AML-193 (cell line): ENCODE data around the gene SYNPO2.

Experiments
- DNase-seq, 2 experiments: peaks; one replicate each; lab custom pipeline; 2025; lab: John Stamatoyannopoulos, UW

SYNPO2 gene, protein sequence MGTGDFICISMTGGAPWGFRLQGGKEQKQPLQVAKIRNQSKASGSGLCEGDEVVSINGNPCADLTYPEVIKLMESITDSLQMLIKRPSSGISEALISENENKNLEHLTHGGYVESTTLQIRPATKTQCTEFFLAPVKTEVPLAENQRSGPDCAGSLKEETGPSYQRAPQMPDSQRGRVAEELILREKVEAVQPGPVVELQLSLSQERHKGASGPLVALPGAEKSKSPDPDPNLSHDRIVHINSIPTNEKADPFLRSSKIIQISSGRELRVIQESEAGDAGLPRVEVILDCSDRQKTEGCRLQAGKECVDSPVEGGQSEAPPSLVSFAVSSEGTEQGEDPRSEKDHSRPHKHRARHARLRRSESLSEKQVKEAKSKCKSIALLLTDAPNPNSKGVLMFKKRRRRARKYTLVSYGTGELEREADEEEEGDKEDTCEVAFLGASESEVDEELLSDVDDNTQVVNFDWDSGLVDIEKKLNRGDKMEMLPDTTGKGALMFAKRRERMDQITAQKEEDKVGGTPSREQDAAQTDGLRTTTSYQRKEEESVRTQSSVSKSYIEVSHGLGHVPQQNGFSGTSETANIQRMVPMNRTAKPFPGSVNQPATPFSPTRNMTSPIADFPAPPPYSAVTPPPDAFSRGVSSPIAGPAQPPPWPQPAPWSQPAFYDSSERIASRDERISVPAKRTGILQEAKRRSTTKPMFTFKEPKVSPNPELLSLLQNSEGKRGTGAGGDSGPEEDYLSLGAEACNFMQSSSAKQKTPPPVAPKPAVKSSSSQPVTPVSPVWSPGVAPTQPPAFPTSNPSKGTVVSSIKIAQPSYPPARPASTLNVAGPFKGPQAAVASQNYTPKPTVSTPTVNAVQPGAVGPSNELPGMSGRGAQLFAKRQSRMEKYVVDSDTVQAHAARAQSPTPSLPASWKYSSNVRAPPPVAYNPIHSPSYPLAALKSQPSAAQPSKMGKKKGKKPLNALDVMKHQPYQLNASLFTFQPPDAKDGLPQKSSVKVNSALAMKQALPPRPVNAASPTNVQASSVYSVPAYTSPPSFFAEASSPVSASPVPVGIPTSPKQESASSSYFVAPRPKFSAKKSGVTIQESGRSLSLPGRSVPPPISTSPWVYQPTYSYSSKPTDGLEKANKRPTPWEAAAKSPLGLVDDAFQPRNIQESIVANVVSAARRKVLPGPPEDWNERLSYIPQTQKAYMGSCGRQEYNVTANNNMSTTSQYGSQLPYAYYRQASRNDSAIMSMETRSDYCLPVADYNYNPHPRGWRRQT

DNA sequence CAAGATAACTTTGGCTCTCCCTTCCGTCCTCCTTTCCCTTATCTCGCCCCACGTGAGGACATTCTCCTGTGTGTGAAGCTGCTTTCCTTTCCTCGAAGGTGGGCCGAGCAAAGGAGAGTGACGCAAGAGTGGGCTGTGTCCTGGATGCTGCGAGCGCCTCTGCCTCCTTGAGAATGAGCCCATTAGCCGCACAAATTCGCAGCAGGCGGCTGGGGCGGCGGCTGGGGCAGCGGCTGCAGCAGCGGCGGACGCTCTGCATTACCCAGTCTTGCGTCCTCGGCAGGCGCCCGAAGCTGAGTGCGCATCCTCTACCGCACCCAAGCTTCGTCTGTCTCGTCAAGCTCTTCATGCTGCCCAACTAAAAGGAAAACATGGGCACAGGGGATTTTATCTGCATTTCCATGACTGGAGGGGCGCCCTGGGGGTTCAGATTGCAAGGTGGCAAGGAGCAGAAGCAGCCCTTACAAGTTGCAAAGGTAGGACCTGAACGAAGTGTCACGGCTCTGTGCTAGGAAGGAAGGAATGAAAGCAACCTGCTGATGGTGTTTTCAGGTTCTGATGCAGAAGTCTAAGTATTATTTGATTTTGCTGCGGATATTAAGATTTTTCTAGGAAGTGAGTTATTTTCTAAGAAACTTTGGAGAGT, at the start of gene SYNPO2:
Gene SYNPO2, plus strand, starts transcription at position 189 of the 646 bp plus-strand sequence. Its CDS starts 183 bp downstream, at position 372.
- no peak for DNase-seq

DNA sequence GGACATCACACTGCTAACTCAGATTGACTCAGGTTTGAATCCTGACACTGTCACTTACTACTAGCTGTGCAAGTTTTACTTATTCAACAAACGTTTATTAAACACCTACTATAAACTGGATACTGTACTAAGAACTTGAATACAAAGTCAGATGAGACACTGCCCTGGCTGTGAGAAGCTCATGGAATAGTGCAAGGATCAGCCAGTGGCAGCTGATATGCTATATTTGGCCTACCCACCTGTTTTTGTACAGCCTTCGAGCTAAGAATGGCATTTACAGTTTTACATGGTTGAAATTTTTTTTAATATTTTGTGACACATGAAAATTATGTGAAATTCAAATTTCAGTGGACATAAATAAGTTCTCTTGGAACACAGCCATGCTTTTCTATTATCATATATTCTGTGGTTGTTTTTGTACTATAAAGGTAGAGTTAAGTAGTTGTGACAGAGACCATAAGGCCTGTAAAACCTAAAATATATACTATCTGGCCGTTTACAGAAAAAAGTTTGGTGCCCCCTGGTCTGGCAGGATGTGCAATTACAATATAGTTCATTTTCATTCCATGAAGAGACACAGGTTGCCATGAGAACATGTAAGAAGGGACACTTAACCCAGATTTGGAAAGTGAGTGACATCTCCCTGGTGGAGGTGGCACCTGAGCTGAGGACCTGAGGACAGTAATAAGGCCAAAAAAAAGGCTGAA, 49.3 kb upstream of the SYNPO2 start:
- no peak for DNase-seq

DNA sequence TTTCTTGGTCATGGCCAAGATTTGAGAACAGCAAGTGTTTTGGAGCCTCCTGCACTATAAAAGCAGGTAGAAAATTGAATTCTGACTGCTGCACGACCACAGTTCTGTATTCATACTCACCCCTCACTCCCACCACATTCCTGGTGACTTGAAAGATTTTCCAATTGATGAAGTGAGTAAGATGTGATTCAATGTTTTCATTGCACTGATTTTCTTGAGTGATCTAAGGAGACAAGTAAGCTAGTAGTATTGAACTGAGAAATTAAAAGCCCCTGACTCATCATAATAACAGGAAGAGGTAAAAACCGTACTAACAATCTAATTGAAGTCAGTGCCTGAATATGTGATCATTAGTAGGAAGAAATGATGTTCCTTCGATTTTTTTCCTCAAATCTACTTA, 46.6 kb upstream of the SYNPO2 start:
- DNase-seq = no peak

DNA sequence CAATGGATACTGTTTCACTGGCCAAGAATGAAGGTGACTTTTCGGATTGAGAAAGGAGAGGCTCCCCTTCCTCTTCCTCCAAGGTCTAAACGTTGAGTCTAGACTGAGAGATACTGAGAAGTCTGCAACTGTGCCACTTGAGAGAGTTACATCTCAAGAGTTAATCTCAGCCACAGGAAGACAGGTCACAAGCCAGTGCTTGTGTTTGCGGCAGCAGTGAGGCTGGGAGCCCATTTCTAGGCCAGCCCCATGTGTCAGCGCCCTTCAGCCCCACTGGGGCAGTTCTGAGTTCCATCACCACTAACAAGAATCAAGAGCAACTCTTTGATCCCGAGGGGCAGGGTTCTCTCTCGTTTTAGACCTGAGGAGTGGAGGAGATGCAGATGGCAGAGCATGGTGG, 45.4 kb upstream of the SYNPO2 start:
- no peak for DNase-seq

DNA sequence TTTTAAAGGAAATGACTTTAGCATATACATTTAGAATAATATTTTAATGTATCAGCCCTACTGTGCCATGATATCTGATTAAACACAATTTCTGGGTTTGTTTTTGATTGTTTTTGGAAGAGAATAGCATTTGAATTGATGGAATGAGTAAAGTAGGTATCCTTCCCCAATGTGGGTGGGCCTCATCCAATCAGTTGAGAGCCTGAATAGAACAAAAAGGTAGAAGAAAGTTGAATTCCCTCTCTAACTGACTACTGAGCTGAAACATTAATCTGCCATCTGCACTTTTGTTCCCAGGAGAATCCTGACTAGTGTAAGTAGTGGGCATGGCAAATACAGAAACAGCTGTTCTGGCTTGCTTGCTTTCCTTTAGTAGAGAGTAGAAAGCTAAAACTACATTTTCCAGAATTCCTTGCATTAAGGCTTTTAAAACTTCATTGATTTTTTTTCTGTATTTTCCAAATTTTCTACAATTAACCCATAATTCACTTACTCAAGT, 43.1 kb upstream of the SYNPO2 start:
- no peak for DNase-seq

DNA sequence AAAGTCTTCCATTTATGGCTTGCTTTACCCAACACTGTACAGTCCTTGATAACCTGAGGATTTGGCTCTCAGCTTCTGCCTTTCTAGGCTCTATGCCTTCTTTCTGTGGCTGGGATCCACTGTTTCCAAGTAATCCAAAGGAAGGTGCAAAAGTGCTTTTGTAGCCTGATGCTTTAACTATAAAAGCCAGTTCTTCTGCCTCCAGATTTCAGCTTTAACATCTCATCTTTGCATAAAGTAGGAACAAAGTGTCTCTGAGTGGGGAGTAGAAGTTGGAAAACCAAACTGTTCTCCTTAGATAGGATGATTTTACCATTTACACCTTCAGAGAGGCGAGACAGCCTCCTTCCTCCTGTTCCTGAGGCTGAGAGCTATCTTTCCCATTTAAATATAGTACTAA, 41.7 kb upstream of the SYNPO2 start:
- no peak for DNase-seq

DNA sequence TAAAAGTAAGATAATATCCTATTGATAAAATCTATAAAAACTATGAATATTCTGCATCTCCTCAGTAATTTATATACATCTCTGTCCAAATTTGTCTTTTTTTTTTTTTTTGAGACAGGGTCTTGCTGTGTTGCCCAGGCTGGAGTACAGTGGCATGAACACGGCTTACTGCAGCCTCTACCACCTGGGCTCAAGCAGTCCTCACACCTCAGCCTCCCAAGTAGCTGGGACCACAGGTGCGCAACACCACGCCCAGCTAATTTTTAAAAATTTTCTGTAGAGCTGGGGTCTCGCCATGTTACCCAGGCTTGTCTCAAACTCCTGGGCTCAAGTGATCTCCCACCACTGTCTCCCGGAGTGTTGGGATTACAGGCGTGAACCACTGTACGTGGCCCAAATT, 40.4 kb upstream of the SYNPO2 start:
- no peak for DNase-seq

DNA sequence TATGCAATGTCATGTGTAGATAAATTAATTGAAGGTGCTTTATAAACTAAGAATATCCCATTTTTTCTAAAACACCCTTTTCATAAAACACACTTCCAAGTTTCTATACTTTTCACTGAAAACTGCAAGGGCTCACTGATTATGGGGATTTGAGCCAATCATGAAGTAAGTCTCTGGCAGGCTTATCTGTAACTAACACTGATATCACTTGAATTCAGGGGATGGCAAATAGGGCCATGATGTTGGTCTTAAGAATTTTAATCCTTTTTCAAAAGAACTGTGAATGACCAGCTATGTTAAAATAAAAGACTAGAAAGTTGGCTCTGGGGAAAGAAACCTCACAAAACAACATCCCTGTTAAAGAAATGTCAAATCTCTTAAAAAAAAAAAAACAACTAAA, 39.8 kb upstream of the SYNPO2 start:
- DNase-seq = no peak

DNA sequence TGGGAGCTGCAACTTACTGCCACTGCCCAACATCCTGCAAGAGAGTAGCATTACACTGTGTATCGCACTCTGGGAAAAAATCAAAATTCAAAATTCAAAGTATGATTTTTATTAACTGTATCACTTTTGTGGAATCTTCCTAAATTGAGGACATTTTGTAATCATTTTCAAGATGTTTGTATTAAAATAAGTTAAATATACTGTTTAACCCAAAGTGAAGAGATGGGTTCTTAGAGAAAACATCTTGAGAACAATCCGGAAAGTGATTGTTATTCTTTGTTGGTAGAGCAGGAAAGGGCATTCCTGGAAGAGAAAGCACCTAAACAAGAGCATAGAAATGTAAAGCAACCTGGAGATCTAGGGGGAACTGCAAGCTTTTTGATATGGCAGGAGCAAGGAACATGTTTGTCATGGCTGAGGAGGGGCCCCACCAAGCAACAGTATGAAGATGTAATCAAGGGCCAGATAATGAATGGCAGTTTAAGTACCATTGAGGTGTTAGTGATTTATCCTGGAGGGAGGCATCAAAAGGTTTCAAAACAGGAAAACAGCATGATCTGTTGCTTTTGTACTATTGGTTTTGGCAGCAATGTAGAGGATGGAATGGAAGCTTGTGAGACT, 38.7 kb upstream of the SYNPO2 start:
- DNase-seq = no peak

DNA sequence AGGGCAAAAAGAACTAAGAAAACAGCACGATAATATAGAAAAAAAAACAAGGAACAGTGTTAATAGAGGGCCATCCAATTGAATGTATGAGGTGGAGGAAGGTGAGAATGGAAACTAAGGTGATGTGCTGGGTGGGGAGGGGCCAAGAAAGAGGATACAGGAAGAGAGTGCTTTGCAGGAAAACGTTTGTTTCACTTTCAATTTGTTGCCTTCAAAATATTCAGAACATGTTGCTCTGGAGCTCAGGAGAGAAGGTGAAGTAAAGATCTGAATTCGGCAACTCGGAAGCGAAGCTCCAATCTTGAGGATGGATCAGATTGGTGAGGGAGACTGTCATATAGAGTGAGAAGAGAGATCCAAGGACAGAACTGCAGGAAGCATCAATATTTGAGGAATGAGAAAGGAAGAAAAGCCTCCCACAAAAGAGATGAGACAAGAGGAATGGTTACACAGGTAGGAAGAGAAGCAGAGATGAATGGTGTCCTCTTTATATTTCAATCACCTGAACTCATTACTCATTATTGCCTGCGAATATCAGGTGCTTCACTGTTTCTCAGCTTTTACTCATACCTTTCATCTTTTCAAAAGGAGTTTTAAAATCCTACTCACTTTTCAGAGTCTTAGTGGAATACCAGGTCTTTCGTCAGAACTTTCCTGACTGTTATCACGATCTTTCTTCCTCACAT, 38.0 kb upstream of the SYNPO2 start:
- DNase-seq = peak; percentile 11 to 19

DNA sequence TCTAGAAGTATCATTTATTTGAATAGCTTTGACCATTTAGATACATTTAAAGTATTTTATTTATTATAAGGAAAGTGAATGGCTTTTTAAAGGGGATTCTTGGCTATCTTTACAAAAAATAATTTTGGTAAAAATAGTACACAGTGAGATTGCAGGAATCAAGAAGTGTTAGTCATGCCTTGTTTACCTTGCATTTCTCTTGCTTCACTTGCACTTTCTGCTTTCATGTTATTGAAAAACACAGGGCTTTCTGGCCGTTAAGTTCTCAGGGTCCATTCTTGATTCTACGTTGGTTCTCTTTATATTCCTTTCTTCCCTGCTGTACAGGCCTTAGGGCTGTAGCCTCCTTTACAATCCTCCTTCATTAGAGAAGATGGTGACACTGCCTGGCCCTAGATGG, 30.9 kb upstream of the SYNPO2 start:
- DNase-seq = no peak

DNA sequence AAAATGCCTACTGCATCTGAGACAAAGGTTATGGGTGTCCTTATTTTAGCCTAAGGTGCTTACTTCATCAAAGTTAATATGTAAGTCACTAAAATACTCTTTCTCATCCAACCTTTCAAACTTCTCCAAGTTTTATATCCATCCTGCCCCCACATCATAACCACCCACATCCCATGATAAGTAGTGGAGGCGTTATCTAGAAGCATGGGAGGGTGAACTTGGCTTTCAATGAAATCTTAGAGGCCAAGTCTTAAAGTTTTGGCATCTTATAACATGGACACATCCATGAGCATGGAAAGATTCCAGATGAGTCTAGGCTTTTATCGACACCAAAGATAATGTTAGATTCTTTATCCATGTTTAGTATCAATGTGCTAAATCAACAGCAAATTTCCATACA, 29.9 kb upstream of the SYNPO2 start:
- no peak for DNase-seq

DNA sequence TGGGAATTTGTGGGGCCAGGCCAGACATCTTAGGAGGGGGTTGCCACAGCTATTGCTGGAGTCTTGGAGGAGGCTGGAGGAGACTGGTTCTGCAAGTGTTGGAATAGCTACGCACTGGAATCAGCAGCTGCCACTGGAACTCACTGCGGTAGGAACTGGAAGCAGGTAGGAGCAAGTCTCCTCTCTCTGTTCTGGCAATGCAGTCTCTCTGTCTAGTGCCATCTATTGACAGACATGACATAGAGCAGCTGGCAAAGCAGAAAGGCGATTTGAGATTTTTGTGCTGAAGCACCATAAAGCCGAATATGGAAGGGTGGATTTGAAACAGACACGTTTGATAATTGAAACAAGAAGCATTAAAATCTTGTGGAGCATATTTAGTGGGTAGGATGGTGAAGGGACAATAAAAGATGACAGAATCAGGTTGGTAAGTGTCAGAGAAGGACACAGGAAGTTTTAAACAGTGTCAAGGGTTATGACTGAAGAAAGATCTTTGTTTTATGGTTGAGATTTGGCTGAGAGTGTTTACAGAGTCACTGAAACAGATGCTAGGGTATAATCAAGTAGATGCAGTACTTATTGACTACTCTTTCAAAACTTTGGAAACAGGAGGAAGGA, 23.5 kb upstream of the SYNPO2 start:
- peak; percentile 64 to 72 for DNase-seq

DNA sequence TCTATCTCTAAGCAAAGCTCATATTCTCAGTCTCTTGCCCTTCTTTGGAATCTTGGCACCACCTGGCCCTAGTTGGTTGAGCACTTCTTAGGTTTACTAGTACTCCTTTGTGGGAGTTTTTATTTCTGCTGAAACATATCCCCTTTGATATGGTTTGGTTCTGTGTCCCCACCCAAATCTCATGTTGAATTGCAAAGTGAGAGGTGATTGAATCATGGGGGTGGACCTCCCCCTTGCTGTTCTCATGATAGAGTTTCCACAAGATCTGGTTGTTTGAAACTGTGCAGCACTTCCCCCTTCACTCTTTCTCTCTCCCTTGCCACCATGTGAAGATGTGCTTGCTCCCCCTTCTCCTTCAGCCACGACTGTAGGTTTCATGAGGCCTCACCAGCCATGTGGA, 22.2 kb upstream of the SYNPO2 start:
- DNase-seq = no peak

DNA sequence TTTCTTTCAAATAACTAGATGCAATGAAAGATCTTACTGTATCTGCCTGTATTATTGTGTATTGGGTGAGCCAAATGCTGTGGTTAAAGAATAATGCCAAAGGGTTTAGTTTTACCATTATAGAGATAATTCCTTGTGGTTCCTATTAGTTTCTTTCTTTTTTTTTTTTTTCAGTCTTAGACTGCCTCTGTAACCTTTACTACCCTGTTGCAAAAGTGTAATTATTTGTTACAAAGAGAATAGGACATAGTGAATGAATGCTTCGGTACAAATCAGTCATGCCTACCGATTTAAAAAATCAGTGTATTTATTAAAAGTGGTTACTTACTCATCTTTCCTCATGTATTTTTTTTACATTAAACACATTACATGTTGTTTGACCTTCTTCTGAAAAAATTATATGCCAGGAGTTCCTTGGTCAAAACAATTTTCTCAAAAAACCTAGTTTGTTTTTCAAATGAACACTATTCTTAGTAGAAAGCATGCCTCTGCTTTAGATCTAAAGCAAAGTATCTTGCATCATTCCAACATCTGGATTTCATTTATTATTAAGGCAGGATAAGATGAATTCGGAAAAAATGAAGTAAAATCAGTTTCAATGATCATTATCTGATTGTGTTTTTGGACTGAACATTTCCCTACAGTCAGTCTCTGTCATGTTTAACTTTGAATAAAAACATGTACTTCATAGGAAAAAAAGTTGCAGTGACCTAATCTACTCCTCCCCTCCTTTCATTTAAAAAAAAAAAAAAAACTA, 21.2 kb upstream of the SYNPO2 start:
- no peak for DNase-seq

DNA sequence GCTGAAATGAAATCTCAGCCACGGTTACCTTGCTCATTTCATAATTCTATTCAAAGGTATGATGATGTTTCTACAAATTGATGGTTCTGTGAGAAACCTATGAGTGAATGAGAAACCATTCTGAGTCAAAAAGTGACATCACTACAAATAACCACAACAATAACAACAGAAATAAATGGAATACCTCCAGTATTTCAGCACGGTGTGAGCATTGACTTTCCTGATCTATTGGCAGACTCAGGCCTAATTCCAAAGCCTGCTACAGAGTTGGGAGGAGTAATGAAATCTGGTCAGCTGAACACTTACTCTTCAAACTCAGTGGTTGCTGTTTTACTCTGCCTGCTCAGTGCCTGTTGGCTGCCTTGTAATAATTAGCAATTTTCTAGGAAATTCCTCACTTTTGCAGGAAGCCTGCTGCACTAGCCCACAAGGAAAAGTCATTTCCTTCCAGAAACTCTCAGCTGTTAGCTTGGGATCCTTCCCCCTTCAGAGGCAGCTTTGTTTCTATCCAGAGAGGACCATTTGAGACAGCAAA, 18.8 kb upstream of the SYNPO2 start:
- DNase-seq = no peak

DNA sequence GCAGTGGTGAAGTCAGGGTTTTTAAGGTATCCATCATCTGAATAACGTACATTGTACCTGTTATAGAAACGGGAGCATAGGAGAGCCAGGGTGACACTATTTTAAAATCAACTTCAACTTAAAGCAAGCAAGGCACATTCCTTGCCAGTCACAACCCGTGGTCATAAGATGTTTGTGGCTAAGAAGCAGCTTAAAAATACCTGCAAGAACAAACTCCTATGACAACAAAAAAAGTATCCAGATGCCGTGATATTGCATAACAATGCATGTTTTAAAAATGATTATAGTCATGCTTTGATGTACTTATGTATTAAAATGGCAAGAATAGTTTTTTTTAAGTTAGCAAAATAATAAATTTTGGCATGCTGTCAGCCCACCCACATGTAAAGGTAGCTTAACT, 16.5 kb upstream of the SYNPO2 start:
- no peak for DNase-seq

DNA sequence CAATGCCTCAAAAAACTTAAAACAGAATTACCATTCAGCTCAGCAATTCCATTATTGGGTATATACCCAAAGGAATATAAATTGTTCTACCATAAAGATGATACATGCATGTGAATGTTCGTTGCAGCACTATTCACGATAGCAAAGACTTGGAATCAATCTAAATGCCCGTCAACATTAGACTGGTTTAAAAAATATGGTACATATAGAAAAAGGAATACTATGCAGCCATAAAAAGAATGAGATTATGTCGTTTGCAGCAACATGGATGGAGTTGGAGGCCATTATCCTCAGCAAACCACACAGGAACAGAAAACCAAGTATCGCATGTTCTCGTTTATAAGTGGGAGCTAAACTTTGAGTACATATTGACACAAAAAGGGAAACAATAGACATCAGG, 10.9 kb upstream of the SYNPO2 start:
- no peak for DNase-seq
